ENCODE results near the gene CAMKK1. TPM values are rescaled to one million over a fixed set of nuclear protein-coding genes. Genes with fewer than 3 reads are reported as not detected.

Gene CAMKK1
- total and polyA plus RNA-seq, 4 donors: 3.8 to 14.9 (median 9.4) TPM

- Histone ChIP-seq H3K27me3 (ENCODE audit: control insufficient read depth in 3 of 3, insufficient read depth in 3 of 3, low read length in 2 of 3) (no peaks in the 10 kb centered on the region), H3K4me1 (ENCODE audit: control insufficient read depth in 5 of 5, insufficient read depth in 5 of 5, low read length in 5 of 5) (peaks cover 0 to 49% (median 13%) of the 10 kb centered on the region in 5 donors), H3K9me3 (ENCODE audit: control insufficient read depth in 4 of 4, insufficient read depth in 3 of 4, low read length in 3 of 4) (no peaks in the 10 kb centered on the region), H3K36me3 (ENCODE audit: control insufficient read depth in 4 of 4, insufficient read depth in 4 of 4, low read length in 4 of 4) (no peaks in the 10 kb centered on the region), H3K9ac (ENCODE audit: insufficient read depth in 1 of 2, low read length in 2 of 2) (no peak overlapping the region), H3K27ac (ENCODE audit: low read depth in 1 of 2, low read length in 1 of 2) (peak overlapping the region in 1 of 2 donors; percentile 17), H3K4me3 (peak overlapping the region; percentile 30)
- DNase-seq (no peak), ATAC-seq (ENCODE audit: insufficient read depth, low FRiP score) (no peak)
- no peak for TF ChIP-seq CTCF (IDR thresholded peaks at IDR 0.05; ENCODE audit: control extremely low read depth, extremely low read depth)
- 38 to 42% methylated on average over 12 of the region's 12 CpGs for WGBS, 2 donors
These were observed 1.2 kb downstream of the CAMKK1 start for GRCh38 chr17:3891626-3892094.

GRCh38 chr17:3890878-3891219, 2.0 kb downstream of the CAMKK1 start:
- no peaks in the 10 kb centered on the region for H3K36me3 ChIP-seq (ENCODE audit: control insufficient read depth in 4 of 4, insufficient read depth in 4 of 4, low read length in 4 of 4)
- WGBS, 2 donors: 80 to 83% methylated on average over 4 of the region's 4 CpGs
- DNase-seq: no peak
- ATAC-seq (ENCODE audit: insufficient read depth, low FRiP score): no peak
- no peak overlapping the region for H3K9ac ChIP-seq (ENCODE audit: insufficient read depth in 1 of 2, low read length in 2 of 2)
- TF ChIP-seq CTCF (IDR thresholded peaks at IDR 0.05; ENCODE audit: control extremely low read depth, extremely low read depth): no peak
- no peaks in the 10 kb centered on the region for H3K9me3 ChIP-seq (ENCODE audit: control insufficient read depth in 4 of 4, insufficient read depth in 3 of 4, low read length in 3 of 4)
- peaks cover 0 to 46% (median 13%) of the 10 kb centered on the region in 5 donors for H3K4me1 ChIP-seq (ENCODE audit: control insufficient read depth in 5 of 5, insufficient read depth in 5 of 5, low read length in 5 of 5)
- H3K4me3 ChIP-seq: no peak overlapping the region
- no peak overlapping the region for H3K27ac ChIP-seq (ENCODE audit: low read depth in 1 of 2, low read length in 1 of 2)
- no peaks in the 10 kb centered on the region for H3K27me3 ChIP-seq (ENCODE audit: control insufficient read depth in 3 of 3, insufficient read depth in 3 of 3, low read length in 2 of 3)

GRCh38 chr17:3890082-3890877, 2.6 kb downstream of the CAMKK1 start:
- 69 to 84% methylated on average over 22 of the region's 22 CpGs for WGBS, 2 donors
- peaks cover 0 to 48% (median 13%) of the 10 kb centered on the region in 5 donors for H3K4me1 ChIP-seq (ENCODE audit: control insufficient read depth in 5 of 5, insufficient read depth in 5 of 5, low read length in 5 of 5)
- H3K9me3 ChIP-seq (ENCODE audit: control insufficient read depth in 4 of 4, insufficient read depth in 3 of 4, low read length in 3 of 4): no peaks in the 10 kb centered on the region
- H3K4me3 ChIP-seq: no peak overlapping the region
- peak overlapping the region in 1 of 2 donors; percentile 58 for H3K27ac ChIP-seq (ENCODE audit: low read depth in 1 of 2, low read length in 1 of 2)
- DNase-seq (peak in 1 of 3 donors; percentile 26), ATAC-seq (ENCODE audit: insufficient read depth, low FRiP score) (no peak)
- no peaks in the 10 kb centered on the region for H3K36me3 ChIP-seq (ENCODE audit: control insufficient read depth in 4 of 4, insufficient read depth in 4 of 4, low read length in 4 of 4)
- no peak overlapping the region for H3K9ac ChIP-seq (ENCODE audit: insufficient read depth in 1 of 2, low read length in 2 of 2)
- H3K27me3 ChIP-seq (ENCODE audit: control insufficient read depth in 3 of 3, insufficient read depth in 3 of 3, low read length in 2 of 3): no peaks in the 10 kb centered on the region
- TF ChIP-seq CTCF (IDR thresholded peaks at IDR 0.05; ENCODE audit: control extremely low read depth, extremely low read depth): no peak
